Endothelial cell of umbilical vein (primary cell): ENCODE data around the gene CDH11. TPM values are rescaled to one million over a fixed set of nuclear protein-coding genes. Genes with fewer than 3 reads are reported as not detected.

Experiments used
- BruUV-seq: library from RNA; stranded (reverse); fragments of 400-500 nt; replicated peaks from 2 replicates; lab custom pipeline; 2021; lab: Mats Ljungman, UMichigan
- CTCF ChIA-PET: fragments of 300-600, 350-600 bp; sonication (Branson Sonifier 250); formaldehyde crosslinking; loops from one replicate; lab custom pipeline; 2021; ENCODE audit warnings: antibody characterized with exemption, inconsistent platforms; lab: Charles Lee
- POLR2A ChIA-PET: fragments of 300-600, 350-600 bp; sonication (Branson Sonifier 250); formaldehyde crosslinking; loops from one replicate; lab custom pipeline; 2021; ENCODE audit warnings: antibody characterized with exemption, inconsistent platforms; lab: Charles Lee
- DNase-seq: peaks from one replicate; pipeline ENCODE4 v3.0.0-alpha.2; 2011; ENCODE audit warnings: low read depth, low spot score
- FAIRE-seq: peaks from 2 replicates; lab custom pipeline; 2011; peaks lifted over from hg19 to GRCh38; lab: Jason Lieb, UNC
- H2AFZ ChIP-seq: 2 replicates; pipeline ENCODE4 v1.6.0; 2012; ENCODE audit warnings: low read depth, low read length, control low read depth, inconsistent platforms
- H3K27ac ChIP-seq: 2 replicates; pipeline ENCODE4 v1.5.1; 2011; ENCODE audit warnings: low read depth, mild to moderate bottlenecking, control low read depth, low read length, moderate library complexity; ENCODE audit not compliant: insufficient read depth
- H3K27me3 ChIP-seq, 2 experiments: 2 replicates each; pipeline versions ENCODE4 v1.6.0 to v1.6.1; 2011; ENCODE audit warnings: low read length in 2 of 2, mixed read lengths in 1 of 2; ENCODE audit not compliant: control insufficient read depth in 2 of 2, insufficient read depth in 2 of 2
- H3K36me3 ChIP-seq, 2 experiments: 2 replicates in 1 of 2; 3 replicates in 1 of 2; pipeline ENCODE4 v1.5.1; 2011; ENCODE audit warnings: low read length in 2 of 2, mild to moderate bottlenecking in 1 of 2, moderate library complexity in 1 of 2; ENCODE audit not compliant: control insufficient read depth in 2 of 2, insufficient read depth in 2 of 2; ENCODE audit errors: extremely low read depth in 1 of 2
- H3K4me1 ChIP-seq: 3 replicates; pipeline ENCODE4 v1.5.1; 2011; ENCODE audit warnings: mild to moderate bottlenecking, low read length; ENCODE audit not compliant: control insufficient read depth, insufficient read depth; ENCODE audit errors: extremely low read depth
- H3K4me2 ChIP-seq: 2 replicates; pipeline ENCODE4 v1.6.1; 2011; ENCODE audit warnings: low read length, control low read depth, mixed read lengths; ENCODE audit not compliant: insufficient read depth
- H3K4me3 ChIP-seq, 3 experiments: fragments of 200-600 bp in 1 of 3; sonication (generic), shearing (Covaris generic) in 1 of 3; replicated peaks in 1 of 3; 2 replicates each; pipeline ENCODE4 v1.5.1; 2011 to 2016; ENCODE audit warnings: control low read depth in 3 of 3, low read length in 3 of 3, mild to moderate bottlenecking in 2 of 3, inconsistent platforms in 1 of 3, low read depth in 1 of 3, moderate library complexity in 1 of 3; ENCODE audit not compliant: insufficient read depth in 1 of 3
- H3K79me2 ChIP-seq: 2 replicates; pipeline ENCODE4 v1.6.0; 2012; ENCODE audit warnings: low read length, inconsistent platforms; ENCODE audit not compliant: control insufficient read depth, insufficient read depth
- H3K9ac ChIP-seq: replicated peaks from 2 replicates; pipeline ENCODE3; 2011; ENCODE audit warnings: low read length, control low read depth; ENCODE audit not compliant: insufficient read depth; ENCODE audit errors: extremely low read depth
- H3K9me1 ChIP-seq: replicated peaks from 3 replicates; pipeline ENCODE4 v1.6.0; 2011; ENCODE audit warnings: mild to moderate bottlenecking, low read length; ENCODE audit not compliant: control insufficient read depth, insufficient read depth; ENCODE audit errors: extremely low read depth
- H3K9me3 ChIP-seq: replicated peaks from 2 replicates; pipeline ENCODE4 v1.5.1; 2012; ENCODE audit warnings: low read length, inconsistent platforms; ENCODE audit not compliant: control insufficient read depth, insufficient read depth
- H4K20me1 ChIP-seq: replicated peaks from 2 replicates; pipeline ENCODE3; 2011; ENCODE audit warnings: mild to moderate bottlenecking, low read length; ENCODE audit not compliant: control insufficient read depth, insufficient read depth; ENCODE audit errors: extremely low read depth
- CTCF ChIP-seq, 2 donors: IDR thresholded peaks; 1 replicate in 1 of 2; 2 replicates in 1 of 2; pipeline ENCODE4 v1.5.1; 2011; ENCODE audit warnings: low read length in 2 of 2, mild to moderate bottlenecking in 2 of 2, moderate library complexity in 2 of 2, control low read depth in 1 of 2, inconsistent platforms in 1 of 2, low read depth in 1 of 2; ENCODE audit not compliant: insufficient read depth in 1 of 2; ENCODE audit errors: extremely low read depth in 1 of 2
- EZH2 ChIP-seq: IDR thresholded peaks from 2 replicates; pipeline ENCODE4 v1.6.1; 2012; ENCODE audit warnings: borderline replicate concordance, low read depth, mild to moderate bottlenecking, moderate library complexity, low read length, inconsistent platforms; ENCODE audit not compliant: severe bottlenecking
- FOS ChIP-seq: IDR thresholded peaks from 2 replicates; pipeline ENCODE4 v1.6.1; 2011; ENCODE audit warnings: mild to moderate bottlenecking, low read length, moderate library complexity, borderline replicate concordance; ENCODE audit not compliant: insufficient read depth
- GATA2 ChIP-seq: IDR thresholded peaks from 2 replicates; pipeline ENCODE4 v1.7.0; 2011; ENCODE audit warnings: low read depth, mild to moderate bottlenecking, moderate library complexity, mixed read lengths, low read length; ENCODE audit not compliant: insufficient read length, insufficient read depth
- JUN ChIP-seq: IDR thresholded peaks from 2 replicates; pipeline ENCODE4 v1.6.1; 2011; ENCODE audit warnings: borderline replicate concordance, low read depth; ENCODE audit not compliant: insufficient read length, insufficient read depth
- MYC ChIP-seq: IDR thresholded peaks from one replicate; pipeline ENCODE4 v1.6.1; 2011; ENCODE audit warnings: mild to moderate bottlenecking, low read depth, low read length
- POLR2A ChIP-seq: IDR thresholded peaks from 2 replicates; pipeline ENCODE4 v1.6.1; 2012; ENCODE audit warnings: low read depth, mild to moderate bottlenecking, control low read depth, low read length
- POLR2AphosphoS5 ChIP-seq: IDR thresholded peaks from 2 replicates; pipeline ENCODE4 v1.6.1; 2012; ENCODE audit warnings: low read depth, mild to moderate bottlenecking, control low read depth, low read length, moderate library complexity; ENCODE audit not compliant: insufficient read depth
- dilution Hi-C: fragments of 300-500 bp; cut with MboI; formaldehyde crosslinking; loops from one replicate; pipeline ENCODE4 v1.15.0; 2019; ENCODE audit warnings: low sequenced_read_pairs; ENCODE audit not compliant: extremely low pct_ligation_motif_present
- intact Hi-C: fragments of 100-400 bp; cut with micrococcal nuclease; formaldehyde crosslinking; loops from one replicate; pipeline ENCODE4 v1.10.0; 2022
- polyA plus RNA-seq, 4 experiments: library from polyadenylated mRNA; depleted of rRNA in 3 of 4; stranded (reverse) in 3 of 4; unstranded in 1 of 4; fragments of >200 nt; gene quantifications; 2 replicates each; pipeline versions ENCODE4 v1.2.1 to v1.2.3, GENCODE V29; 2011 to 2012; ENCODE audit warnings: missing spikeins in 1 of 4
- total RNA-seq: library from RNA; stranded (reverse); gene quantifications from 2 replicates; pipeline ENCODE4 v1.2.3, GENCODE V29; 2021
- TF ChIP-seq, protein P1 (sequence below): IDR thresholded peaks from 2 replicates; pipeline ENCODE4 v1.6.1; 2011; ENCODE audit not compliant: insufficient read depth, insufficient read length

Gene CDH11
- total and polyA plus RNA-seq, 2 donors (not counting 3 experiments of a cell fraction or from before 2014, with no cell fraction given) = 30.4 to 32.7 TPM

GRCh38 chr16:64900019-64900418 is 221.8 kb downstream of the CDH11 start:
- Histone ChIP-seq H3K4me2 (no peak overlapping the region), H3K9me3 (no peaks in the 10 kb centered on the region), H2AFZ (no peak overlapping the region), H4K20me1 (no peaks in the 10 kb centered on the region), H3K9ac (no peak overlapping the region), H3K36me3 (no peaks in the 10 kb centered on the region), H3K4me1 (no peaks in the 10 kb centered on the region), H3K79me2 (no peaks in the 10 kb centered on the region), H3K4me3 (no peak overlapping the region), H3K27me3 (no peaks in the 10 kb centered on the region), H3K27ac (no peak overlapping the region), H3K9me1 (no peaks in the 10 kb centered on the region)
- DNase-seq = no peak
- intact Hi-C loops = no loop called here
- FAIRE-seq = no peak
- dilution Hi-C loops = no loop called here
- no TSS peak for BruUV-seq
- CTCF ChIA-PET = no interaction called here
- POLR2A ChIA-PET = no interaction called here
- TF ChIP-seq JUN = no peak
- no peak for TF ChIP-seq POLR2AphosphoS5
- no peak for TF ChIP-seq MYC
- TF ChIP-seq, protein P1, sequence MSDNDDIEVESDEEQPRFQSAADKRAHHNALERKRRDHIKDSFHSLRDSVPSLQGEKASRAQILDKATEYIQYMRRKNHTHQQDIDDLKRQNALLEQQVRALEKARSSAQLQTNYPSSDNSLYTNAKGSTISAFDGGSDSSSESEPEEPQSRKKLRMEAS = no peak
- TF ChIP-seq GATA2 = no peak
- TF ChIP-seq CTCF (IDR thresholded peaks at IDR 0.05; ENCODE audit: extremely low read depth in 1 of 2, insufficient read depth in 1 of 2, low read depth in 1 of 2, low read length in 2 of 2) = no peak
- no peak for TF ChIP-seq EZH2
- no peak for TF ChIP-seq FOS
- no peak for TF ChIP-seq POLR2A
